PFSK-1 (cell line): ENCODE measurements around the gene FUNDC2.

ENCODE experiments used
- FOXP2 ChIP-seq: optimal IDR thresholded peaks from 2 replicates; pipeline ENCODE3; 2011; ENCODE audit warnings: borderline replicate concordance, control low read depth, inconsistent platforms; ENCODE audit not compliant: insufficient read depth; ENCODE audit errors: extremely low read length, extremely low read depth
- POLR2AphosphoS5 ChIP-seq: IDR thresholded peaks from 2 replicates; pipeline ENCODE4 v1.6.1; 2012; ENCODE audit warnings: low read depth, mild to moderate bottlenecking, control low read depth, low read length, moderate library complexity
- SIN3A ChIP-seq: IDR thresholded peaks from 2 replicates; pipeline ENCODE4 v1.6.1; 2012; ENCODE audit warnings: mild to moderate bottlenecking, low read length, moderate library complexity, borderline replicate concordance; ENCODE audit not compliant: insufficient read depth
- TAF1 ChIP-seq: IDR thresholded peaks from 2 replicates; pipeline ENCODE4 v1.6.1; 2012; ENCODE audit warnings: low read length, control low read depth, borderline replicate concordance; ENCODE audit not compliant: insufficient read depth
- TF ChIP-seq, protein P1 (sequence below), 2 experiments: IDR thresholded peaks; 2 replicates each; pipeline versions ENCODE4 v1.6.1 to v1.8.0; 2011 to 2012; ENCODE audit warnings: low read depth in 2 of 2, low read length in 2 of 2, control low read depth in 1 of 2, inconsistent platforms in 1 of 2, mild to moderate bottlenecking in 1 of 2, moderate library complexity in 1 of 2; ENCODE audit not compliant: insufficient read depth in 1 of 2

Gene FUNDC2

DNA sequence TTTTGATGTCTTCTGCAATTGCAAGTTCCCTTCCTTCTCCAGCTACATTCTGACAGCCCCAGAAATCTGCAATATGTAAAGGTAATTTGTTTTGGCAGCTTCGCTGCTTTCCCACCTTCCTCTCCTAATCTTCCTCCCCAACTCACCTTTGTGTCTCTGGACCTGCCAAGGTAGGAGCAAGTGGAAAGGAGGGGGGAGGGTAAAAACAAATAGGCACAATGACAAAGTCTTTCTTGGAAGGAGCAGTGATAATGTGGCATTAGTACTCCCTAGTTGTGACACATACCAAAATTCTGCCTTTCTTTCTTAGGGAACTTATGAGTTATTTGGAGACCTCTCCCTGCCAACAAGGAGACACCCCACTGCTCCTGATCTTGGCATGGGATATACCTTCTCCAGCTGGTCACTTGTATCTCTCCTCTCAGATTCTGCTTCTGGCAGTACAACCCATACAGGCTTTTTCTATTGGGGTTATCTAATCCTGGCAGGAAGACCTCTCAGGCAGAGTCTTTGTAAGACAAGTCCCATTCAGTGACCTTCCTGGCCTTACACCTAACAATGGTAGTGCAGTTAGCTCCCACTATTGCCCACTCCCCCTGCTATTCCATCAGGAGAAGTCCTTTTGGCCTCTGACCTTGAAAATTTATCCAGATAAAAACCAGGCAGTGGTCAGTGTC lies 28.3 kb upstream of the FUNDC2 start:
- no peak for TF ChIP-seq FOXP2
- TF ChIP-seq POLR2AphosphoS5 = no peak
- TF ChIP-seq, protein P1, sequence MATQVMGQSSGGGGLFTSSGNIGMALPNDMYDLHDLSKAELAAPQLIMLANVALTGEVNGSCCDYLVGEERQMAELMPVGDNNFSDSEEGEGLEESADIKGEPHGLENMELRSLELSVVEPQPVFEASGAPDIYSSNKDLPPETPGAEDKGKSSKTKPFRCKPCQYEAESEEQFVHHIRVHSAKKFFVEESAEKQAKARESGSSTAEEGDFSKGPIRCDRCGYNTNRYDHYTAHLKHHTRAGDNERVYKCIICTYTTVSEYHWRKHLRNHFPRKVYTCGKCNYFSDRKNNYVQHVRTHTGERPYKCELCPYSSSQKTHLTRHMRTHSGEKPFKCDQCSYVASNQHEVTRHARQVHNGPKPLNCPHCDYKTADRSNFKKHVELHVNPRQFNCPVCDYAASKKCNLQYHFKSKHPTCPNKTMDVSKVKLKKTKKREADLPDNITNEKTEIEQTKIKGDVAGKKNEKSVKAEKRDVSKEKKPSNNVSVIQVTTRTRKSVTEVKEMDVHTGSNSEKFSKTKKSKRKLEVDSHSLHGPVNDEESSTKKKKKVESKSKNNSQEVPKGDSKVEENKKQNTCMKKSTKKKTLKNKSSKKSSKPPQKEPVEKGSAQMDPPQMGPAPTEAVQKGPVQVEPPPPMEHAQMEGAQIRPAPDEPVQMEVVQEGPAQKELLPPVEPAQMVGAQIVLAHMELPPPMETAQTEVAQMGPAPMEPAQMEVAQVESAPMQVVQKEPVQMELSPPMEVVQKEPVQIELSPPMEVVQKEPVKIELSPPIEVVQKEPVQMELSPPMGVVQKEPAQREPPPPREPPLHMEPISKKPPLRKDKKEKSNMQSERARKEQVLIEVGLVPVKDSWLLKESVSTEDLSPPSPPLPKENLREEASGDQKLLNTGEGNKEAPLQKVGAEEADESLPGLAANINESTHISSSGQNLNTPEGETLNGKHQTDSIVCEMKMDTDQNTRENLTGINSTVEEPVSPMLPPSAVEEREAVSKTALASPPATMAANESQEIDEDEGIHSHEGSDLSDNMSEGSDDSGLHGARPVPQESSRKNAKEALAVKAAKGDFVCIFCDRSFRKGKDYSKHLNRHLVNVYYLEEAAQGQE (IDR thresholded peaks at IDR 0.05; ENCODE audit: insufficient read depth in 1 of 2, low read depth in 2 of 2, low read length in 2 of 2) = no peak
- TF ChIP-seq SIN3A = no peak
- no peak for TF ChIP-seq TAF1

DNA sequence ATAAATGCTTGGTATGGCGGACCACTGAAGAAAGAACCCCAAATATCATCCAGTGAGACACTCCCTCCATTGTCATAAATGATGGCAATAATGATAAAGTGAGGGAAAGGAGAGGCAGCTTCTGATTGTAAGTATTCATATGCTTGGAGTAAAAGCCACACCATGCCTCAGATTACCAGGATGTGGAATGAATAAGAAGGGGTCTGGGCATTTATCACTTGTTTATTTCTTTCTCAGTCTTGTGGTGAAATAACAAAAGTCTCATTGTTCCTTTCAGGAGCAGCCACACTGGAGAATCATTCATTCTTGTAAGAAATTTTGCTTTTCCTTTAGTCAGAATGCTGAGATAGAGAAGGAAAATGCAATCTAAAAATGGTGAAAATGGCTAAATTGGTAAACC lies 25.8 kb upstream of the FUNDC2 start:
- TF ChIP-seq TAF1 (no peak), FOXP2 (no peak), POLR2AphosphoS5 (no peak), SIN3A (no peak)
- TF ChIP-seq, protein P1 (IDR thresholded peaks at IDR 0.05; ENCODE audit: insufficient read depth in 1 of 2, low read depth in 2 of 2, low read length in 2 of 2) = no peak

DNA sequence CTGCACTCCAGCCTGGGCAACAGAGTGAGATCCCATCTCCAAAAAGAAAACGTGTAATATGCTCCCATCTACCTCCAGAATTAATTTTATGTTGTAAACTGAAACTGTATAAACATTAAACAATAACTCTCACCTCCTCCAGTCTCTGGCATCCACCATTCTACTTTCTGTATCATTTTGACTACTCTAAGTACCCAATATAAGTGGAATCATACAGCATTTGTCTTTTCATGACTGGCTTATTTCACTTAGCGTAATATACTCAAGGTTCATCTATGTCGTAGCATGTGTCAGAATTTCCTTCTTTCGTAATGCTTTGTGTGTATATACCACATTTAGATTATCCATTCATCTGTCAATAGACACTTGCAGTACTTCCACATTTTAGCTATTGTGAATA lies 24.8 kb upstream of the FUNDC2 start:
- TF ChIP-seq FOXP2 (no peak), POLR2AphosphoS5 (no peak), TAF1 (no peak), SIN3A (no peak)
- TF ChIP-seq, protein P1 (IDR thresholded peaks at IDR 0.05; ENCODE audit: insufficient read depth in 1 of 2, low read depth in 2 of 2, low read length in 2 of 2) = no peak

DNA sequence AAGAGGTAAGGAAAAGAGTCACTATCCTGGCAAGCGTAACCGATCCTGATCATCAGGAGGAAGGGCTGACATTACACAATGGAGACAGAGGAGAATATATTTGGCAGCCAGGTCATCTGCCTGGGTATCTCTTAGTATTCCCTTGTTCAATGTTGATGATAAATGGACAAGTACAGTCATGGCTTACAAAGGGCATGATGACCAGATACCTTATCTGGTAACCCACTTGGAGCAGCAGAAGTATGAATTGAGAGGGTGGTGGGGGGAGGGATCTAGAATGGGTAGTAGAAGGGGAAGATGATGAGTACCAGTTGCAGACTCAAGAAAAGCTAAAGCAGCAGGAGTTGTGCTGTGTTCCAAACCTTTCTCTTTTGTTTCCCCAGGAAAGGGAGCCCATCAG lies 21.5 kb upstream of the FUNDC2 start:
- TF ChIP-seq, protein P1 (IDR thresholded peaks at IDR 0.05; ENCODE audit: insufficient read depth in 1 of 2, low read depth in 2 of 2, low read length in 2 of 2) = no peak
- TF ChIP-seq FOXP2 (no peak), TAF1 (no peak), SIN3A (no peak), POLR2AphosphoS5 (no peak)

DNA sequence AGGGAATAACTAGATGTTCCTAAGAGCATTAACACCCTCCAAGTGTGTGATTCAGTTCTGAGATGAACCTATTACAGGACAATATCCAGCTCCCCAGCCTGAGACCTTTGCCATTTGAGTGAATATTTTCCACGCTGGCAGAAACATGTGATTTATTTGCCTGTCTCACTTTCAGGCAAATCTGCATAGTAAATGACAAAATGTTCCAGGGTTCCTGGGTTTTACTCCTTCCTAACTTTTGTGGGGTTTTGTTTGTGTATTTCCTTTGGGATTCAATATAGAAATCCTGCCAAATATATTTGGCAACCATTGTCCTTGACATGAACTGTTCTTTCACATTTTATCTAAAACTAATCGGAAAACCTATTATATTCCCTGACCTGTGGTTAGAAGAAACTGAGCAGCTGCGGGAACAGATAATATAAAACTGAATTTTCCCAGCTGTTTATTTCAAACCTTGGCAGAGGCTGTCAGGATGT lies 16.6 kb upstream of the FUNDC2 start:
- TF ChIP-seq POLR2AphosphoS5 (no peak), FOXP2 (no peak), TAF1 (no peak), SIN3A (no peak)
- TF ChIP-seq, protein P1 (IDR thresholded peaks at IDR 0.05; ENCODE audit: insufficient read depth in 1 of 2, low read depth in 2 of 2, low read length in 2 of 2) = no peak
